ENCODE results near the gene SH2D1B.
"Not testable (repeated sequence)": the region's sequence is repeated elsewhere in the genome, so short reads cannot be mapped to it uniquely, and the experiment has no call there.

GRCh38 chr1:162419450-162419931 lies 7.6 kb upstream of the SH2D1B start:
- TF ChIP-seq CTCF (IDR thresholded peaks at IDR 0.05 in 2 of 3, conservative IDR thresholded peaks at IDR 0.05 in 1 of 3; ENCODE audit: control insufficient read depth in 2 of 3, extremely low read depth in 1 of 3, insufficient read depth in 1 of 3, low read depth in 3 of 3, low read length in 3 of 3); CEBPB (IDR thresholded peaks at IDR 0.05; ENCODE audit: borderline replicate concordance in 1 of 2, low read depth in 2 of 2, low read length in 2 of 2); MAX (IDR thresholded peaks at IDR 0.05; ENCODE audit: low read depth, low read length): not testable (repeated sequence)
